ENCODE measurements around the gene WDR19. TPM values are rescaled to one million over a fixed set of nuclear protein-coding genes. Genes with fewer than 3 reads are reported as not detected.

WDR19 gene
- total and polyA plus RNA-seq, 2 of the 4 experiments (the other 2 are of a cell fraction), result 16.0 to 22.6 TPM

- Histone ChIP-seq H2BK15ac (ENCODE audit: low read depth, low read length) (no peak overlapping the region), H2AFZ (replicated peaks; ENCODE audit: low read length, poor library complexity) (no peak overlapping the region), H3K4ac (ENCODE audit: low read depth, low read length) (no peak overlapping the region), H3K36me3 (ENCODE audit: control insufficient read depth, insufficient read depth, low read length) (peaks cover 12% of the 10 kb centered on the region), H2BK120ac (ENCODE audit: low read depth, low read length) (no peak overlapping the region), H3K4me2 (ENCODE audit: low read depth, low read length) (no peak overlapping the region), H3K79me1 (ENCODE audit: low read depth in 1 of 2, low read length in 2 of 2) (no peaks in the 10 kb centered on the region), H4K8ac (ENCODE audit: low read depth in 2 of 2, low read length in 2 of 2) (no peak overlapping the region), H4K91ac (ENCODE audit: insufficient read depth, low read depth, low read length) (no peak overlapping the region), H3K14ac (replicated peaks; ENCODE audit: low read depth, low read length) (no peak overlapping the region), H3K9ac (ENCODE audit: low read depth, low read length) (no peak overlapping the region), H2BK5ac (ENCODE audit: low read depth, low read length, poor library complexity, severe bottlenecking) (no peak overlapping the region), H4K5ac (ENCODE audit: low read depth, low read length) (no peak overlapping the region), H3K9me1 (ENCODE audit: insufficient read depth, low read length) (no peaks in the 10 kb centered on the region), H3K23ac (ENCODE audit: low read depth, low read length) (no peak overlapping the region), H3K27ac (ENCODE audit: insufficient read depth, low read length) (no peak overlapping the region), H3K56ac (ENCODE audit: extremely low read depth, insufficient read depth, low read length) (no peak overlapping the region), H3K27me3 (ENCODE audit: control insufficient read depth, insufficient read depth, low read length) (no peaks in the 10 kb centered on the region), H2AK5ac (ENCODE audit: low read depth, low read length) (no peak overlapping the region), H2AK9ac (replicated peaks; ENCODE audit: low read depth, low read length, poor library complexity) (no peak overlapping the region), H3K4me3 (ENCODE audit: insufficient read depth, low read depth, low read length) (no peak overlapping the region), H2BK20ac (ENCODE audit: low read depth, low read length) (no peak overlapping the region), H4K20me1 (ENCODE audit: insufficient read depth, low read length) (no peaks in the 10 kb centered on the region), H3K18ac (ENCODE audit: low read depth, low read length) (no peak overlapping the region), H3K9me3 (ENCODE audit: control insufficient read depth, insufficient read depth, low read length) (no peaks in the 10 kb centered on the region), H3K4me1 (ENCODE audit: control insufficient read depth, insufficient read depth, low read length) (no peaks in the 10 kb centered on the region)
- DNase-seq (no peak), ATAC-seq (ENCODE audit: low read depth) (no peak)
- intact Hi-C loops (cut with micrococcal nuclease), result no loop called here
- whole genome bisulfite sequencing, 2 experiments (ENCODE audit: extremely low coverage in 2 of 2, insufficient read length in 1 of 2), result no CpG with 5 or more reads among the region's 1 CpG
- dilution Hi-C loops (cut with HindIII; ENCODE audit: low sequenced_read_pairs, unreplicated experiment), result no loop called here
- BruUV-seq (replicated peaks), result no TSS peak
- TF ChIP-seq CTCF (conservative IDR thresholded peaks at IDR 0.05; ENCODE audit: low read depth, low read length), result no peak
- TF ChIP-seq MAFK (IDR thresholded peaks at IDR 0.05; ENCODE audit: low read depth, low read length), result no peak
- no peak for TF ChIP-seq RCOR1 (IDR thresholded peaks at IDR 0.05; ENCODE audit: insufficient replicate concordance, low read length)
- TF ChIP-seq POLR2A (IDR thresholded peaks at IDR 0.05; ENCODE audit: low read depth, low read length), result no peak
- no peak for TF ChIP-seq NFE2L2 (IDR thresholded peaks at IDR 0.05; ENCODE audit: low read depth, low read length)
- TF ChIP-seq FOS (IDR thresholded peaks at IDR 0.05; ENCODE audit: low read depth, low read length), result no peak
- no peak for TF ChIP-seq ELK1 (IDR thresholded peaks at IDR 0.05; ENCODE audit: borderline replicate concordance, low read depth, low read length)
- TF ChIP-seq USF2 (IDR thresholded peaks at IDR 0.05; ENCODE audit: low read depth, low read length), result no peak
- TF ChIP-seq RFX5 (IDR thresholded peaks at IDR 0.05; ENCODE audit: low read depth, low read length), result no peak
- no peak for TF ChIP-seq CHD1 (IDR thresholded peaks at IDR 0.05; ENCODE audit: low read depth, low read length)
- TF ChIP-seq BHLHE40 (IDR thresholded peaks at IDR 0.05; ENCODE audit: low read depth, low read length), result no peak
- TF ChIP-seq SMC3 (IDR thresholded peaks at IDR 0.05; ENCODE audit: low read depth, low read length), result no peak
- no peak for TF ChIP-seq MAZ (IDR thresholded peaks at IDR 0.05; ENCODE audit: borderline replicate concordance, low read depth, low read length)
- no peak for TF ChIP-seq CEBPB (IDR thresholded peaks at IDR 0.05; ENCODE audit: low read depth, low read length)
- CTCF ChIA-PET, result no interaction called here
- POLR2A ChIA-PET (ENCODE audit: unreplicated experiment), result no interaction called here
- in situ Hi-C loops (cut with MboI; ENCODE audit: low sequenced_read_pairs), result no loop called here
These were observed 22.7 kb downstream of the WDR19 start for GRCh38 chr4:39205000-39205399.

Measured in IMR-90 (cell line).